Mammary epithelial cell (primary cell): ENCODE results near the gene SSBP4.

Experiments
- CTCF ChIP-seq, 2 donors: IDR thresholded peaks in 1 of 2; conservative IDR thresholded peaks in 1 of 2; 2 replicates each; pipeline ENCODE4 v1.5.1; 2011 to 2012; ENCODE audit warnings: inconsistent platforms in 2 of 2, low read length in 2 of 2, mild to moderate bottlenecking in 2 of 2, control low read depth in 1 of 2, low read depth in 1 of 2; ENCODE audit not compliant: insufficient read depth in 1 of 2; ENCODE audit errors: extremely low read depth in 1 of 2
- EZH2 ChIP-seq: IDR thresholded peaks from 2 replicates; pipeline ENCODE4 v1.6.1; 2012; ENCODE audit warnings: low read length, inconsistent platforms, borderline replicate concordance

GRCh38 chr19:18435178-18435841, 16.1 kb downstream of the SSBP4 start:
- TF ChIP-seq CTCF (conservative IDR thresholded peaks at IDR 0.05 in 1 of 2, IDR thresholded peaks at IDR 0.05 in 1 of 2; ENCODE audit: extremely low read depth in 1 of 2, insufficient read depth in 1 of 2, low read depth in 1 of 2, low read length in 2 of 2), result no peak
- TF ChIP-seq EZH2, result no peak
